DND-41 (cell line): ENCODE results near the gene PSMD2.

Experiments
- ATAC-seq: fragments of 200-7000 bp; cut with Tn5 transposase; 3 replicates; pipeline ENCODE4 v1.9.1; 2021; ENCODE audit warnings: low read depth; ENCODE audit not compliant: insufficient read depth
- DNase-seq: peaks from one replicate; pipeline ENCODE4 v3.0.0-alpha.2; 2020
- H2AFZ ChIP-seq: 2 replicates; pipeline ENCODE4 v1.6.0; 2012; ENCODE audit warnings: low read depth, low read length
- H3K27ac ChIP-seq: 2 replicates; pipeline ENCODE4 v1.5.1; 2012; ENCODE audit warnings: low read length, inconsistent platforms
- H3K27me3 ChIP-seq: fragments of 200-600 bp; sonication (generic); 2 replicates; pipeline ENCODE4 v1.6.0; 2012; ENCODE audit warnings: low read length, mild to moderate bottlenecking, inconsistent platforms; ENCODE audit not compliant: insufficient read depth, poor library complexity
- H3K36me3 ChIP-seq: 2 replicates; pipeline ENCODE4 v1.5.1; 2012; ENCODE audit warnings: low read length, inconsistent platforms; ENCODE audit not compliant: insufficient read depth
- H3K4me1 ChIP-seq: 2 replicates; pipeline ENCODE4 v1.5.1; 2012; ENCODE audit warnings: mild to moderate bottlenecking, low read length; ENCODE audit not compliant: insufficient read depth
- H3K4me2 ChIP-seq: 2 replicates; pipeline ENCODE4 v1.6.0; 2012; ENCODE audit warnings: mild to moderate bottlenecking, moderate library complexity, low read length, inconsistent platforms; ENCODE audit not compliant: insufficient read depth
- H3K4me3 ChIP-seq, 2 experiments: fragments of 200-600 bp in 1 of 2; shearing (Covaris generic) in 1 of 2; 2 replicates each; pipeline ENCODE4 v1.5.1; 2012 to 2016; ENCODE audit warnings: inconsistent platforms in 2 of 2, low read length in 2 of 2, mild to moderate bottlenecking in 2 of 2, low read depth in 1 of 2, moderate library complexity in 1 of 2
- H3K79me2 ChIP-seq: 2 replicates; pipeline ENCODE4 v1.6.0; 2012; ENCODE audit warnings: low read length, inconsistent platforms; ENCODE audit not compliant: insufficient read depth
- H3K9ac ChIP-seq: 2 replicates; pipeline ENCODE4 v1.6.0; 2012; ENCODE audit warnings: low read depth, mild to moderate bottlenecking, inconsistent platforms, low read length, moderate library complexity
- H3K9me3 ChIP-seq: 2 replicates; pipeline ENCODE4 v1.5.1; 2012; ENCODE audit warnings: low read length, moderate library complexity, mild to moderate bottlenecking, inconsistent platforms; ENCODE audit not compliant: insufficient read depth, severe bottlenecking
- H4K20me1 ChIP-seq: 2 replicates; pipeline ENCODE4 v1.6.0; 2012; ENCODE audit warnings: low read length; ENCODE audit not compliant: insufficient read depth
- CTCF ChIP-seq: IDR thresholded peaks from 2 replicates; pipeline ENCODE4 v1.5.1; 2012; ENCODE audit warnings: borderline replicate concordance, low read length, moderate library complexity, mild to moderate bottlenecking; ENCODE audit not compliant: poor library complexity, severe bottlenecking; ENCODE audit errors: extremely low read depth
- EZH2 ChIP-seq: IDR thresholded peaks from 3 replicates; pipeline ENCODE4 v1.6.1; 2012; ENCODE audit warnings: borderline replicate concordance, low read depth, mild to moderate bottlenecking, moderate library complexity, low read length, inconsistent platforms; ENCODE audit not compliant: severe bottlenecking

Gene PSMD2

GRCh38 chr3:184314363-184314699, 15.3 kb downstream of the PSMD2 start, which contains the start of gene EIF4G1:
TSS of gene EIF4G1 (plus strand) at chr3:184314606. CDS start at chr3:184315797, 1,191 bp downstream.
- Histone ChIP-seq H3K79me2 (peaks cover 52% of the 10 kb centered on the region), H2AFZ (peak within 1 kb of the TSS; percentile 76), H3K4me1 (peaks cover 44% of the 10 kb centered on the region), H4K20me1 (peaks cover 42% of the 10 kb centered on the region), H3K9me3 (no peaks in the 10 kb centered on the region), H3K27me3 (no peaks in the 10 kb centered on the region), H3K36me3 (peaks cover 40% of the 10 kb centered on the region), H3K27ac (peak within 1 kb of the TSS; percentile 89), H3K4me2 (peak within 1 kb of the TSS; percentile 76), H3K9ac (peak within 1 kb of the TSS; percentile 97), H3K4me3 (peak within 1 kb of the TSS; percentile 91 to 98)
- ATAC-seq (peak; percentile 87), DNase-seq (peak; percentile 93)
- TF ChIP-seq EZH2: no peak
- TF ChIP-seq CTCF: no peak

DNA sequence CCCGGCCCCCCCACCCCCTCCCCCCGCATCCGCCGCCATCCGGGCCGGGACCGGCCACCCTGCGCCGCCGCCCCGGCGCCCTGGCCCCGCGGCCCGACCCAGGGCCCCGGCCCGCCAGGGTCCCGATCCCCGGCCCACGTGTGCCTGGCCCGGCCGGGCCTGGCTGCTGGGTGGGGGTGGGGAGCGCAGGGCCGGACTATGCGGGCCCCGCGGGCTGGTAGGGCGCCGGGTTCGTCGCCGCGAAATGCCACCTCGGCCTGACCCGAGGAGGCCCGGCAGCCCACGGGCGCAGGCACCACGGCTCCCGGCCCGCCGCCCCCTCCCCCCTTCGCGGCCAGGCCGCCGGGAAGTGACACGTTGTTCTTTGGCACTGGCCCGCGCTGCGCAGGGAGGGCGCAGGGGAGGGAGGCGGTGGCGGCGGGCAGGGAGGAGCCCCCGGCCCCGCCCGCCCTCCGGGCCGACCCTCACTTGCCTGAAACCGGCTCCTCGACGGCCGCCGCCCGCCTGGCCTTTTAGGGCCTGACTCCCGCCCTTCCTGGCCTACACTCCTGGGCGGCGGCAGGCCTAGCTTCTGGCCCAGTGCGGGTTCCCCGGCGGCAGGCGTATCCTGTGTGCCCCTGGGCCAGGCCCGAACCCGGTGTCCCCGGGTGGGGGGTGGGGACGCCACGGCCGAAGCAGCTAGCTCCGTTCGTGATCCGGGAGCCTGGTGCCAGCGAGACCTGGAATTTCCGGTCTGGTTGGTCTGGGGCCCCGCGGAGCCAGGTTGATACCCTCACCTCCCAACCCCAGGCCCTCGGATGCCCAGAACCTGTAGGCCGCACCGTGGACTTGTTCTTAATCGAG, 15.9 kb downstream of the PSMD2 start:
- Histone ChIP-seq H3K36me3 (peaks cover 45% of the 10 kb centered on the region), H3K9ac (peak overlapping the region; percentile 97), H3K4me3 (peak overlapping the region; percentile 91 to 98), H3K79me2 (peaks cover 58% of the 10 kb centered on the region), H3K27ac (peak overlapping the region; percentile 89), H3K4me2 (peak overlapping the region; percentile 76), H2AFZ (peak overlapping the region; percentile 0; the same call in 1 of the 2 replicates), H3K9me3 (no peaks in the 10 kb centered on the region), H3K27me3 (no peaks in the 10 kb centered on the region), H4K20me1 (peaks cover 48% of the 10 kb centered on the region), H3K4me1 (peaks cover 47% of the 10 kb centered on the region)
- DNase-seq: peak; percentile 76
- no peak for TF ChIP-seq EZH2
- no peak for TF ChIP-seq CTCF
- ATAC-seq: peak; percentile 69

DNA sequence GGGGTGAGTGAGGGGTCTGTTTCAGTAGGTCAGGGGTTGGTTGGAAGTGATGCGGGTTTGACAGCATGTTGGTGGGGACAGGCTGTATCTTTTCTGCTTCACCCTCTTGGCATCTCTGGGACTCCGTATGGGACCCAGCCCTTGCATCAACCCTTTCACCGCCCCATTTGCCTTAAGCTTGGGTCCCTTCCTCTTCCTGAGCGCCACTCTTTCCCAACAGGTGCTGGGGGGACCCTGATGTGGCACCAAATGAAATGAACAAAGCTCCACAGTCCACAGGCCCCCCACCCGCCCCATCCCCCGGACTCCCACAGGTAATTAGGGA, 16.5 kb downstream of the PSMD2 start:
- H4K20me1 ChIP-seq: peaks cover 54% of the 10 kb centered on the region
- 0 out of 2 replicates have a peak overlapping the region, but pooled peaks have one; percentile 0 for H2AFZ ChIP-seq
- H3K79me2 ChIP-seq: peaks cover 64% of the 10 kb centered on the region
- peaks cover 47% of the 10 kb centered on the region for H3K4me1 ChIP-seq
- TF ChIP-seq EZH2 (no peak), CTCF (no peak)
- ATAC-seq (0 out of 3 replicates have a peak, but pooled peaks have one; percentile 4), DNase-seq (no peak)
- no peaks in the 10 kb centered on the region for H3K27me3 ChIP-seq
- H3K4me2 ChIP-seq: peak overlapping the region; percentile 76
- H3K9ac ChIP-seq: peak overlapping the region; percentile 97
- peak overlapping the region; percentile 91 to 98; a peak in 3 of 4 replicates for H3K4me3 ChIP-seq
- H3K36me3 ChIP-seq: peaks cover 50% of the 10 kb centered on the region
- H3K9me3 ChIP-seq: no peaks in the 10 kb centered on the region
- H3K27ac ChIP-seq: peak overlapping the region; percentile 89
